IMR-90 (cell line): ENCODE measurements around the gene GMPR. TPM values are rescaled to one million over a fixed set of nuclear protein-coding genes. Genes with fewer than 3 reads are reported as not detected.

ENCODE experiments used
- ATAC-seq: fragments of 200-7000 bp; cut with Tn5 transposase; 2 replicates; pipeline ENCODE4 v1.9.1; 2020; ENCODE audit warnings: low read depth, mild to moderate bottlenecking, moderate library complexity
- BruUV-seq: library from RNA; stranded (reverse); fragments of 400-500 nt; replicated peaks from 2 replicates; lab custom pipeline; 2021; lab: Mats Ljungman, UMichigan
- CTCF ChIA-PET: fragments of 300-600 bp; formaldehyde crosslinking; extraction: SDS; loops from one replicate; lab custom pipeline; 2021; ENCODE audit warnings: antibody characterized with exemption; lab: Yijun Ruan, JAX
- POLR2A ChIA-PET: fragments of 300-600 bp; sonication (Branson Sonifier 250); formaldehyde crosslinking; loops from one replicate; lab custom pipeline; 2022; ENCODE audit warnings: antibody characterized with exemption; ENCODE audit not compliant: unreplicated experiment; lab: Charles Lee
- DNase-seq: peaks from one replicate; pipeline ENCODE4 v3.0.0; 2013
- H2AFZ ChIP-seq: replicated peaks from 2 replicates; pipeline ENCODE3; 2013; ENCODE audit warnings: low read length, mild to moderate bottlenecking; ENCODE audit not compliant: poor library complexity
- H2AK5ac ChIP-seq: 2 replicates; pipeline ENCODE4 v1.6.1; 2013; ENCODE audit warnings: low read depth, low read length, inconsistent platforms
- H2AK9ac ChIP-seq: replicated peaks from 2 replicates; pipeline ENCODE3; 2013; ENCODE audit warnings: mild to moderate bottlenecking, low read depth, low read length, moderate library complexity; ENCODE audit not compliant: poor library complexity
- H2BK120ac ChIP-seq: 2 replicates; pipeline ENCODE4 v1.6.1; 2013; ENCODE audit warnings: low read depth, low read length, inconsistent platforms
- H2BK15ac ChIP-seq: 3 replicates; pipeline ENCODE4 v1.6.1; 2013; ENCODE audit warnings: low read depth, low read length, inconsistent platforms
- H2BK20ac ChIP-seq: 2 replicates; pipeline ENCODE4 v1.6.1; 2013; ENCODE audit warnings: low read depth, mild to moderate bottlenecking, inconsistent platforms, low read length, moderate library complexity
- H2BK5ac ChIP-seq: 2 replicates; pipeline ENCODE4 v1.6.1; 2013; ENCODE audit warnings: mild to moderate bottlenecking, low read depth, low read length, inconsistent platforms; ENCODE audit not compliant: poor library complexity, severe bottlenecking
- H3K14ac ChIP-seq: replicated peaks from 2 replicates; pipeline ENCODE4 v1.6.1; 2013; ENCODE audit warnings: low read depth, low read length, inconsistent platforms
- H3K18ac ChIP-seq: 2 replicates; pipeline ENCODE4 v1.6.1; 2013; ENCODE audit warnings: low read depth, low read length, control low read depth
- H3K23ac ChIP-seq: 2 replicates; pipeline ENCODE4 v1.6.1; 2013; ENCODE audit warnings: low read depth, low read length, inconsistent platforms
- H3K27ac ChIP-seq: 2 replicates; pipeline ENCODE4 v1.5.1; 2013; ENCODE audit warnings: mild to moderate bottlenecking, control low read depth, low read length; ENCODE audit not compliant: insufficient read depth
- H3K27me3 ChIP-seq: 2 replicates; pipeline ENCODE4 v1.6.1; 2013; ENCODE audit warnings: low read length; ENCODE audit not compliant: control insufficient read depth, insufficient read depth
- H3K36me3 ChIP-seq: 2 replicates; pipeline ENCODE4 v1.6.1; 2013; ENCODE audit warnings: low read length, mixed read lengths; ENCODE audit not compliant: control insufficient read depth, insufficient read depth
- H3K4ac ChIP-seq: 2 replicates; pipeline ENCODE4 v1.6.1; 2013; ENCODE audit warnings: low read depth, low read length, inconsistent platforms
- H3K4me1 ChIP-seq: 2 replicates; pipeline ENCODE4 v1.6.1; 2013; ENCODE audit warnings: low read length, mixed read lengths; ENCODE audit not compliant: control insufficient read depth, insufficient read depth
- H3K4me2 ChIP-seq: 2 replicates; pipeline ENCODE4 v1.6.1; 2013; ENCODE audit warnings: low read depth, mild to moderate bottlenecking, control low read depth, low read length, moderate library complexity
- H3K4me3 ChIP-seq: 2 replicates; pipeline ENCODE4 v1.5.1; 2013; ENCODE audit warnings: low read depth, mild to moderate bottlenecking, control low read depth, low read length, moderate library complexity; ENCODE audit not compliant: insufficient read depth
- H3K56ac ChIP-seq: 2 replicates; pipeline ENCODE4 v1.6.1; 2013; ENCODE audit warnings: low read length, inconsistent platforms; ENCODE audit not compliant: insufficient read depth; ENCODE audit errors: extremely low read depth
- H3K79me1 ChIP-seq, 2 experiments: 2 replicates each; pipeline ENCODE4 v1.6.1; 2013; ENCODE audit warnings: low read length in 2 of 2, inconsistent platforms in 1 of 2, low read depth in 1 of 2
- H3K9ac ChIP-seq: 2 replicates; pipeline ENCODE4 v1.6.1; 2013; ENCODE audit warnings: low read depth, low read length, control low read depth
- H3K9me1 ChIP-seq: 2 replicates; pipeline ENCODE4 v1.6.1; 2013; ENCODE audit warnings: low read length, inconsistent platforms; ENCODE audit not compliant: insufficient read depth
- H3K9me3 ChIP-seq: 2 replicates; pipeline ENCODE4 v1.6.1; 2013; ENCODE audit warnings: low read length; ENCODE audit not compliant: control insufficient read depth, insufficient read depth
- H4K20me1 ChIP-seq: 2 replicates; pipeline ENCODE4 v1.6.1; 2013; ENCODE audit warnings: low read length, inconsistent platforms; ENCODE audit not compliant: insufficient read depth
- H4K5ac ChIP-seq: 2 replicates; pipeline ENCODE4 v1.6.1; 2013; ENCODE audit warnings: mild to moderate bottlenecking, low read depth, low read length, control low read depth
- H4K8ac ChIP-seq, 2 experiments: 2 replicates each; pipeline ENCODE4 v1.6.1; 2013; ENCODE audit warnings: low read depth in 2 of 2, low read length in 2 of 2, control low read depth in 1 of 2, inconsistent platforms in 1 of 2
- H4K91ac ChIP-seq: 2 replicates; pipeline ENCODE4 v1.6.1; 2013; ENCODE audit warnings: low read depth, low read length, inconsistent platforms; ENCODE audit not compliant: insufficient read depth
- BHLHE40 ChIP-seq: fragments of 150-350 bp; IDR thresholded peaks from 2 replicates; pipeline ENCODE4 v1.6.1; 2016; ENCODE audit warnings: mild to moderate bottlenecking, low read depth, low read length
- CHD1 ChIP-seq: IDR thresholded peaks from 2 replicates; pipeline ENCODE4 v1.6.1; 2012; ENCODE audit warnings: low read depth, low read length, improper control_type of control experiment
- CTCF ChIP-seq: conservative IDR thresholded peaks from 2 replicates; pipeline ENCODE4 v1.5.1; 2012; ENCODE audit warnings: mild to moderate bottlenecking, low read depth, low read length, improper control_type of control experiment
- ELK1 ChIP-seq: fragments of 150-350 bp; IDR thresholded peaks from 2 replicates; pipeline ENCODE4 v1.6.1; 2016; ENCODE audit warnings: low read depth, mild to moderate bottlenecking, low read length, moderate library complexity, borderline replicate concordance
- MAFK ChIP-seq: IDR thresholded peaks from 2 replicates; pipeline ENCODE4 v1.6.1; 2012; ENCODE audit warnings: low read depth, low read length, improper control_type of control experiment
- MAZ ChIP-seq: IDR thresholded peaks from 2 replicates; pipeline ENCODE4 v1.6.1; 2012; ENCODE audit warnings: low read depth, mild to moderate bottlenecking, low read length, improper control_type of control experiment, moderate library complexity, borderline replicate concordance
- MXI1 ChIP-seq: IDR thresholded peaks from 2 replicates; pipeline ENCODE4 v1.6.1; 2012; ENCODE audit warnings: low read depth, mild to moderate bottlenecking, low read length, moderate library complexity, borderline replicate concordance
- NFE2L2 ChIP-seq: fragments of 150-350 bp; IDR thresholded peaks from 2 replicates; pipeline ENCODE4 v1.6.1; 2016; ENCODE audit warnings: low read depth, mild to moderate bottlenecking, low read length
- RAD21 ChIP-seq: IDR thresholded peaks from 2 replicates; pipeline ENCODE4 v1.6.1; 2012; ENCODE audit warnings: low read length, improper control_type of control experiment
- RCOR1 ChIP-seq: IDR thresholded peaks from 2 replicates; pipeline ENCODE4 v1.6.1; 2012; ENCODE audit warnings: mild to moderate bottlenecking, low read length, improper control_type of control experiment; ENCODE audit not compliant: insufficient replicate concordance
- RFX5 ChIP-seq: IDR thresholded peaks from 2 replicates; pipeline ENCODE4 v1.8.0; 2012; ENCODE audit warnings: low read depth, mild to moderate bottlenecking, low read length, moderate library complexity
- USF2 ChIP-seq: fragments of 150-350 bp; IDR thresholded peaks from 2 replicates; pipeline ENCODE4 v1.6.1; 2017; ENCODE audit warnings: mild to moderate bottlenecking, antibody characterized with exemption, low read length, low read depth
- WGBS, 2 experiments: methylation state at CpG; one replicate each; pipeline versions ENCODE4 v1.1.5 to v1.1.7; 2013; ENCODE audit warnings: missing lambda C conversion rate in 2 of 2; ENCODE audit not compliant: insufficient read length in 1 of 2; ENCODE audit errors: extremely low coverage in 2 of 2; 5-methylcytosine and 5-hydroxymethylcytosine counted together
- dilution Hi-C: fragments of 300-500 bp; cut with HindIII; formaldehyde crosslinking; loops from one replicate; pipeline ENCODE4 v1.14.3; 2018; ENCODE audit warnings: low sequenced_read_pairs; ENCODE audit not compliant: unreplicated experiment
- in situ Hi-C: fragments of 300-500 bp; cut with MboI; formaldehyde crosslinking; loops from 3 replicates; pipeline ENCODE4 v1.14.3; 2019; ENCODE audit warnings: low sequenced_read_pairs, inconsistent platforms, mixed read lengths
- intact Hi-C: fragments of 100-400 bp; cut with micrococcal nuclease; formaldehyde crosslinking; loops from 2 replicates; pipeline ENCODE4 v1.10.0; 2022
- polyA plus RNA-seq, 3 experiments: library from polyadenylated mRNA; depleted of rRNA; stranded (reverse); fragments of >200 nt; gene quantifications; 2 replicates each; pipeline ENCODE4 v1.2.3, GENCODE V29; 2012; ENCODE audit warnings: low replicate concordance in 1 of 3
- total RNA-seq: library from RNA; depleted of rRNA; stranded (reverse); fragments of >200 nt; gene quantifications from 2 replicates; pipeline ENCODE4 v1.2.3, GENCODE V29; 2012

Gene GMPR
- total and polyA plus RNA-seq, 2 of the 4 experiments (the other 2 are of a cell fraction), result 6.3 to 8.6 TPM

DNA sequence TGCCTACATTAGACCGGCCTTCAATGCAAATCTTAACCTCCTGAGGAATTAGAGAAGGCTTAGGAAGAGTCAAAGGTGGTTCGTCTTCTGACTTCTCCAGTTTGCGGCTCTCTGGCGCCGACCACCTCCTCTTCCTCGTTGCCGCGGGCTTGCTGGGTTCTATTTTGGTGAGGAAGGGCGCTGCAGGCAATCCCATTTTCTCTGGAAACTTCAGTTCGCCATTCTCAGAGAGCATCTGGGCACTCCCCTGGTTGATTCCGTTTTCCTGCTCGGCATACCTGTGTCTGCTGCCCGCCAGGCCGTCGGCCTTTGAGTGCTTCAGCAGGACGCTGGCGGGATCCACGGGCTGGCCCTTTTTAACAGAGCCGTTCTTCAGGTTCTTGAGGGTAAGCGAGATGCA is 67.9 kb downstream of the GMPR start (continued):
- TF ChIP-seq CTCF, result no peak

DNA sequence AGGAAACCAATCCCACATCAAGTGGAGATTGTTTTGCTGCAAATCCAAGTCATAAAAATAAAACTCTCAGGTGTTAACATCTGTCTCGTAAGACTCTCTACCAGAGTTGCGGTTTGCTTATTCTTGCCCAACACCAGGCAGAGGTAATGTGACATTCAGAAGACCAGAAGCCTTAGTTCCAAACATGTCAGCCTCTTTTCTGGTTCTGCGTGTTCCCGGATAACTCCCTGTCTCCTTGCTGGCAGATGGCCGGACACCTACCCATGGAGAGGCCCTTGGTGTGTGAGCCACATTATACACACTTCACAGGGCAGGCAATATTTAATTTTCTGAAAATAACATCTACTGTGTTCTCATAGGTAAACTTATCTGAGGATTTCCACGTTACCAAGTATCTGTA is 73.4 kb downstream of the GMPR start:
- no peak overlapping the region for H2BK120ac ChIP-seq
- H3K79me1 ChIP-seq, result 0 out of 4 replicates have a peak, but pooled peaks cover 3 to 5% of the 10 kb centered on the region in 2 experiments
- no peaks in the 10 kb centered on the region for H3K27me3 ChIP-seq
- no peak overlapping the region for H3K18ac ChIP-seq
- H2AK9ac ChIP-seq, result no peak overlapping the region
- H4K20me1 ChIP-seq, result peaks cover under 1% of the 10 kb centered on the region; the same call in 1 of the 2 replicates
- H4K91ac ChIP-seq, result no peak overlapping the region
- BruUV-seq, result no TSS peak
- H2AK5ac ChIP-seq, result no peak overlapping the region
- no peak overlapping the region for H3K4me3 ChIP-seq
- no peak overlapping the region for H2BK5ac ChIP-seq
- intact Hi-C loops (no loop called here), dilution Hi-C loops (no loop called here), in situ Hi-C loops (no loop called here)
- no peak overlapping the region for H3K9ac ChIP-seq
- no peak overlapping the region for H3K14ac ChIP-seq
- POLR2A ChIA-PET, result no interaction called here
- no peaks in the 10 kb centered on the region for H3K9me3 ChIP-seq
- no peak for DNase-seq
- ATAC-seq, result no peak
- H3K4me2 ChIP-seq, result no peak overlapping the region
- H4K8ac ChIP-seq, result no peak overlapping the region
- H4K5ac ChIP-seq, result no peak overlapping the region
- 100% methylated on average over 2 of the region's 6 CpGs; no CpG with 5 or more reads in 1 of the 2 experiments for WGBS, 2 experiments
- H3K4ac ChIP-seq, result no peak overlapping the region
- H2AFZ ChIP-seq, result no peak overlapping the region
- H2BK15ac ChIP-seq, result no peak overlapping the region
- no peak overlapping the region for H2BK20ac ChIP-seq
- peaks cover 5% of the 10 kb centered on the region; the same call in 1 of the 2 replicates for H3K36me3 ChIP-seq
- peaks cover 4% of the 10 kb centered on the region; the same call in 1 of the 2 replicates for H3K9me1 ChIP-seq
- H3K56ac ChIP-seq, result no peak overlapping the region
- H3K23ac ChIP-seq, result no peak overlapping the region
- 0 out of 2 replicates have a peak, but pooled peaks cover under 1% of the 10 kb centered on the region for H3K4me1 ChIP-seq
- CTCF ChIA-PET, result no interaction called here
- no peak overlapping the region for H3K27ac ChIP-seq
- TF ChIP-seq BHLHE40 (no peak), CHD1 (no peak), ELK1 (no peak), RCOR1 (no peak), MXI1 (no peak), NFE2L2 (no peak), MAFK (no peak), RAD21 (no peak), USF2 (no peak), RFX5 (no peak), MAZ (no peak)
